SK-N-MC (cell line): ENCODE results near the gene FBXO17.

Experiments
- DNase-seq: peaks from one replicate; pipeline ENCODE4 v3.0.0-alpha.2; 2011; ENCODE audit warnings: low read depth, low spot score
- H3K27ac ChIP-seq: fragments of 200-600 bp; sonication (generic); 2 replicates; pipeline ENCODE4 v1.5.1; 2016; ENCODE audit warnings: mixed run types
- H3K36me3 ChIP-seq: fragments of 200-600 bp; sonication (generic); 2 replicates; pipeline ENCODE4 v1.6.1; 2017; ENCODE audit warnings: antibody characterized with exemption, low read length, mixed read lengths; ENCODE audit not compliant: insufficient read depth
- H3K4me3 ChIP-seq: fragments of 200-600 bp; sonication (generic); 2 replicates; pipeline ENCODE4 v1.5.1; 2016
- H3K9ac ChIP-seq: fragments of 200-600 bp; sonication (generic); 2 replicates; pipeline ENCODE4 v1.8.0; 2017; ENCODE audit warnings: mixed run types, mixed read lengths; ENCODE audit not compliant: insufficient read length
- H3K9me3 ChIP-seq: fragments of 200-600 bp; sonication (generic); 2 replicates; pipeline ENCODE4 v1.6.1; 2017; ENCODE audit warnings: low read depth, mild to moderate bottlenecking, antibody characterized with exemption, low read length, moderate library complexity, mixed read lengths
- EZH2 ChIP-seq: fragments of 200-600 bp; sonication (generic); IDR thresholded peaks from one replicate; pipeline ENCODE4 v1.6.1; 2017; ENCODE audit warnings: antibody characterized with exemption
- FOXP2 ChIP-seq: optimal IDR thresholded peaks from 2 replicates; pipeline ENCODE3; 2011; ENCODE audit warnings: mild to moderate bottlenecking, moderate library complexity; ENCODE audit not compliant: insufficient read depth; ENCODE audit errors: extremely low read length, control extremely low read depth
- POLR2AphosphoS5 ChIP-seq: IDR thresholded peaks from 2 replicates; pipeline ENCODE4 v1.6.1; 2012; ENCODE audit warnings: mild to moderate bottlenecking, low read depth, low read length, borderline replicate concordance

The FBXO17 gene

DNA sequence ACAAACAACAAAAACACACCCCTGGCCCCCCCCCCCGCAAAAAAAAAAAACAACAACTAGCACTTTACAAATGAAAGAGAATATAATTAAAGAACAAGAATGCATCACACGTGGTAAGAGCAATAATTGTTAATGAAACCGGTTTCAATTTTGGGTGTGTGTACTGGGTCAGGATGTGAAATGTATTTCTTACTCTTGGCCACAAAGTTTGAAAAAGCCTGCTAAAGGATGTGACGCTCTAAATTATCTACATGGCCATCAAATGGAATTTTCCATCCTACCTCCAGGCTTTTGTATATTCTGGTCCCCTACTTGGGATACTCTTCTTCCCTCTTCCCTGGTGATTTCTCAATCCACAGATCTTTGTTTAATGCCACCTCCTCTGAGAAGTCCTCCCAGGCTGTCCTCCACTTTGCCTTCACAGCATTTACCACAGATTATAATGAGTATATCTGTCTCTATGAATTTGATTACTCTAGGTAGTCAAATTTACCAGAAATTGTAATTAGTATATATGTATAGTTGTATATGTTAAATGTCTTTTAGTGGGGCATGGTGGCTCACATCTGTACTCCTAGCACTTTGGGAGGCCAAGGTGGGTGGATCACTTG, 47.0 kb downstream of the FBXO17 start:
- Histone ChIP-seq H3K9me3 (no peaks in the 10 kb centered on the region), H3K27ac (no peak overlapping the region), H3K4me3 (no peak overlapping the region), H3K36me3 (peaks cover 33% of the 10 kb centered on the region), H3K9ac (no peak overlapping the region)
- no peak for DNase-seq
- TF ChIP-seq POLR2AphosphoS5 (no peak), EZH2 (no peak), FOXP2 (no peak)

DNA sequence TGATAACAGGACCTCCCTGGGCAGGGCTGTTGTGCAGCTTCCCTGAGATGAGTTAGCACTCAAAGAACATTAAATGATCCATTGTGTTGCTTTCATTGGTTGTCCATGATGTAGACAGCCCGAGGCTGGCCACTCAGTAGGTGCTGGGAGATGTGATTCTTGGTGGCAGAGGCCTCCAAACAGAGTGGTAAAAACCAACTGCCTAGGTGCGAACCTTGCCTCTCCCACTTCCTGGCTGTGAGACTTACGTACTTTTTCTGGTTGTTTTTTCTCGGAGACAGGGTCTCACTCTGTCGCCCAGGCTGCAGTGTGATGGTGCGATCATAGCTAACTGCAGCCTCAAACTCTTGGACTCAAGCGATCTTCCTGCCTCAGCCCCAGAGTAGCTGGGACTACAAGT, 51.2 kb downstream of the FBXO17 start:
- Histone ChIP-seq H3K36me3 (peaks cover 31% of the 10 kb centered on the region), H3K27ac (no peak overlapping the region), H3K4me3 (no peak overlapping the region), H3K9ac (no peak overlapping the region), H3K9me3 (no peaks in the 10 kb centered on the region)
- no peak for DNase-seq
- TF ChIP-seq EZH2 (no peak), FOXP2 (no peak), POLR2AphosphoS5 (no peak)

DNA sequence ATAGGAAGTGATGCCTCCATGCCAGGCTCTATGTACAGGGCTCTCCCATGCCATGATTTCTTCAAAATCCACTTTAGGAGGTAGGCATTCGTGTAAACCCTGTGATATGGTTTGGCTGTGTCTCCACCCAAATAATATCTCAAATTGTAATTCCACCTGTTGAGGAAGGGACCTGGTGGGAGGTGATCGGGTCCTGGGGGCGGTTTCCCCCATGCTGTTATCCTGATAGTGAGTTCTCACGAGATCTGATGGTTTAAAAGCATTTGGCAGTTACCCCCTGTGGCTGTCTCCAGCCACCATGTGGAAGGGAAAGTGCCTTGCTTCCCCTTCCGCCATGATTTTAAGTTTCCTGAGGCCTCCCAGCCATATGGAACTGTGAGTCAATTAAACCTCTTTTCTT, 53.1 kb downstream of the FBXO17 start:
- Histone ChIP-seq H3K4me3 (no peak overlapping the region), H3K36me3 (peaks cover 31% of the 10 kb centered on the region), H3K9ac (no peak overlapping the region), H3K27ac (no peak overlapping the region), H3K9me3 (no peaks in the 10 kb centered on the region)
- no peak for DNase-seq
- TF ChIP-seq POLR2AphosphoS5 (no peak), FOXP2 (no peak), EZH2 (no peak)

DNA sequence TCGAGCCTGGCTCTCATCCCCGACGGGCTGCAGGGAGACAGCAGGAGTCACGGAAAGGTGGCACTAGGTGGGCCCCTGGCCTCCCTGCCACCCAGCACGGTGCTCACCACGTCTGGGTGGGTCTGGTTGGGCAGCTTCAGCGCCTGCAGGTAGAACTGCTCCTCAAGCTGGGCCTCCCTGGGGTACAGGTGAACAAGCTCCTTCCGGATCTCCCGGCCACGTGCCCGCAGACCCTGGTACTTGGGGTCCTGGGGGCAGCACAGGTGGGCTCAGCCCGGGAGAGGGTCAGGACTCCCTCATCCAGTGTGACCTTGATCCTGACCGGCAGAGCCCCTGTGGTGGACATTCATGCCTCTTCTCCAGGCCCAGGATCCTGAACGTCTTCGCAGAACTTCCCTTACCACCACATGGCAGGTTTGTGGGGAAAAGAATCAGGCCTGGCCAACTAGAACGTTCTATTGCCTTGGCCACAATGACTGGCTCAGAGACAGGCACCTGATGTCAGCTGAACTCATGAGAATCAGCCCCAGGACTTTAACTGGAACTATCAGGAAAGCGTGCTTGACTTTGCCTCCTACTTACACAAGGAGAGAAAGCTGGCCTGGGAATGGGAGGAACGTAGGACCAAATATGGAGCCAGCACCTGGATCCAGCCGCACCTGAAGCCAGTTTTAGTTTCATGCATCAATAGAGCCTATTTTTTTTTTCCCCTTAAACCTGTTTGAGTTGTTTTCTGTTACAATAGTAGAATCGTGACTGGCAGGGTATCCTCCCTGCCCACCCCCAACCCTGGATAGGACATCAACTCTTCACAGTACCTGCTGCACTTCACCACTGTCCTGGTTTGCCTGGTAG, 53.9 kb downstream of the FBXO17 start:
- TF ChIP-seq EZH2 = no peak
- TF ChIP-seq POLR2AphosphoS5 = no peak
- no peak for TF ChIP-seq FOXP2
- Histone ChIP-seq H3K36me3 (peaks cover 31% of the 10 kb centered on the region), H3K9me3 (no peaks in the 10 kb centered on the region), H3K9ac (no peak overlapping the region), H3K27ac (no peak overlapping the region), H3K4me3 (no peak overlapping the region)
- DNase-seq = no peak

DNA sequence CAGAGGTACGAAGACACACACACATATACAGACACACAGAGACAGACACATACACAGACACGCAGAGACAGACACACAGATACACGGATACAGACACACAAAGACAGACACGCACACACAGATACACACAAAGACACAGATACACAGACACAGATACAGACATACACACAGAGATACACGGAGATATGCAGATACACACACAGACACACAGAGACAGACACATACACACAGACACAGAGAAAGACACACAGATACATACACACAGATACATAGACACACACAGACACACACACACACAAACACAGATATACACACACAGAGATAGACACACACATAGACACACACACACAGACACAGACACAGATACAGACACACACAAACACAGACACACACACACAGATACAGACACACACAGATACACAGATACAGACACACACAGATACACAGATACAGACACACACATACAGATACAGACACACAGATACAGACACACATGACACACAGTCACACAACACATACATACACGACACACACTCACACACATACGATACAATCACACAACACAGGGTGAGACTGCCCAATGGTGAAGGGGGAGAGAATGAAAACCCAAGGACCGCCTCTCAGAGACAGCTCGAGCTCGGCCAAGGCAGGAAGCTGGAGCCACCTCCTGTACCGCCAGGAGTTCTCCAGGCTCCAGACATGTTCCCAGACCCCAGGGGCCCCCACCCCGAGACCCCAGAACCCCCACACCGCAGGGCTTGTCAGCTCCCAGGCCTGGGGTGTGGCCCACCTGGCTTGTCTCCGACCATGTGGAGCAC, 54.7 kb downstream of the FBXO17 start:
- no peaks in the 10 kb centered on the region for H3K9me3 ChIP-seq
- H3K36me3 ChIP-seq = peaks cover 31% of the 10 kb centered on the region
- no peak overlapping the region for H3K9ac ChIP-seq
- no peak for DNase-seq
- no peak overlapping the region for H3K27ac ChIP-seq
- H3K4me3 ChIP-seq = no peak overlapping the region
- TF ChIP-seq EZH2 = no peak
- TF ChIP-seq FOXP2 = no peak
- no peak for TF ChIP-seq POLR2AphosphoS5

DNA sequence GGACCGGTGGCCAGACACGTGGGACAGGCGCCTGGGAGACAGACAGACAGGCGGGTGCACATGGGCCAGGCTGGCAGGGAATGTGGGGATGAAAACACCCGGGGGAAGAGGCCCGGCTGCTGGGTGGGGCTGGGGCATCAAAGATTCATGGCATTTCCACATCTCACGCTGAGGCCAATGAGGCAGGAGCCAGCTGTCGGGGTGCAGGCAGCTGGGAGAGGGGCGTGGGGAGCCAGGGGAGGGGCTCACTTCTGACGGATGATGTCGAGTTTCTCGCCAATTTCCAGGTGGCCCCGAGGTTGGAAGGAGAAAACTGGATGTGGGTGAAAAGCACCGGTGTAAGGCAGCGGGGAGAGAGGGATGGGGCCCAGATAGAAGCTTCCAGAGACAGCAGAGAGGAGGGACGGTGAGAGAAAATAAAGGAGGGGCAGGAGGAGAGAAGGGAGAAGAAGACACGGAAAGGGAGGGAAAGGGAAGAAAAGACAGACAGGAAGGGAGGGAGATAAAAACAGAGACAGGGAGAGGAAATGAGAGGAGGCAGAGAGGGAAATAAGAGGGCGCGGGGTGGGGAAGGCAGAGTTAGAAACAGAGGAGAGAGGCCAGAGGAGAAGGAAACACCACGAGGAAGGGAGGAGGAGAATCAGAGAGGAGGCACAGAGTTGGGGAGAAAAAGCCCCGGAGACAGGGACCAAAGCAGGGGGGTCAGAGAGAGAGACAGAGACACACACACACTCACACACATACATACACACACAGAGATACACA, 55.5 kb downstream of the FBXO17 start:
- DNase-seq = no peak
- no peak overlapping the region for H3K27ac ChIP-seq
- TF ChIP-seq FOXP2 = no peak
- TF ChIP-seq POLR2AphosphoS5 = no peak
- TF ChIP-seq EZH2 = no peak

DNA sequence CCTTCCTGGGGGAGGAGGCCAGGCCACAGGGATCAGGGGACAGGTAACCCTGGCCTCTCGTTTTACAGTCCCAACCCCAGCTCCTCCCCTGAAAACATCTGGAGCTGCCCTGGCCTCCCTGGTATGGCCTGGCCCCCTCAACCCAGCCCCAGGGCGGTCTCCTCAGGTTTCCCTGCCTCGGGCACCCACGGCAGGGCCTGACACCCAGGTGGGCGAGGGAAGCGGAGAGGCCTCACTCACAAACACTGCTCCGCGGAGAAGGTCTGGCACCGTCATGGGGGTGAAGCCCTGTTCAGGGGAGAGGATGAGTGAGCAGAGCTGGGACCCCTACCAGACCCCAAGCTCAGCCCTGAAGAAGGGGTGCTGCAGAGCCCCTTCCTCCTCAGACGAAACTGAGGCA, 57.0 kb downstream of the FBXO17 start:
- H3K9me3 ChIP-seq = no peaks in the 10 kb centered on the region
- no peak for DNase-seq
- no peak overlapping the region for H3K4me3 ChIP-seq
- no peak overlapping the region for H3K27ac ChIP-seq
- TF ChIP-seq FOXP2 = no peak
- no peak overlapping the region for H3K9ac ChIP-seq
- peaks cover 13% of the 10 kb centered on the region for H3K36me3 ChIP-seq

More for the DNA sequence above, 55.5 kb downstream of the FBXO17 start:
- Histone ChIP-seq H3K4me3 (no peak overlapping the region), H3K9me3 (no peaks in the 10 kb centered on the region), H3K36me3 (peaks cover 24% of the 10 kb centered on the region), H3K9ac (no peak overlapping the region)

DNA sequence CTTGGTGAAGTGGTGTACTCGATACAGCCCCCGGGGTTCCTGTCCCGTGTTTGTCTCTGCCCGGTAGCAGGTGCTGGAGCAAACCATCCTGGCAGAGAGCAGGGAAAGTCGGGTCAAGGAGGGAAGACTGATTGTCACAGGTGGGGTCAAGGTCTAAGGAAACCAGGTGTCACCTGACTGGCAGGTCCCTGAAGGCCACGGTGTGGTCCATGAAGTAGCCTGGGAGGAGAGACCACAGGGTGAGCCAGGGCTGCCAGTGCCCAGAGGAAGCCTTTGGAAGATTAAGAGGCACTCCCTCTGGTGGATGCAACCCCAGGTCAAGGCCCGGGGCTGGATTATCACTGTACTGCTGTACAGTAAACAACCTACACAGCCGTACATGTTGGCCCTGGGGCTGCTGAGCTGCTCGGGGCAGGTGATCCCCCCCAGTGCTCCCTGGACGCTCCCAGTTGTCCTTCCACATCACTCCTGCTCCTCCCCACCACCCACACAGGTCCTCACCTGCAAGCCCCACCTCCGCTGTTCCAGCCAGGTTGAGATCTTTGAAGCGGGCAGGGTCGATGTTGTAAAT, 57.5 kb downstream of the FBXO17 start:
- Histone ChIP-seq H3K9me3 (no peaks in the 10 kb centered on the region), H3K9ac (no peak overlapping the region), H3K36me3 (peaks cover 13% of the 10 kb centered on the region), H3K4me3 (no peak overlapping the region), H3K27ac (no peak overlapping the region)
- no peak for DNase-seq
- TF ChIP-seq POLR2AphosphoS5 (no peak), FOXP2 (no peak), EZH2 (no peak)
